ENCODE results near the gene BRD8. TPM values are rescaled to one million over a fixed set of nuclear protein-coding genes. Genes with fewer than 3 reads are reported as not detected.

The BRD8 gene
- polyA plus RNA-seq, 1 of the 3 experiments (the other 2 are of a cell fraction), result 46.2 TPM

GRCh38 chr5:138159666-138160065 is 18.8 kb downstream of the BRD8 start:
- TF ChIP-seq SIN3A (IDR thresholded peaks at IDR 0.05; ENCODE audit: borderline replicate concordance, low read depth, low read length), result no peak
- TF ChIP-seq, protein P1, sequence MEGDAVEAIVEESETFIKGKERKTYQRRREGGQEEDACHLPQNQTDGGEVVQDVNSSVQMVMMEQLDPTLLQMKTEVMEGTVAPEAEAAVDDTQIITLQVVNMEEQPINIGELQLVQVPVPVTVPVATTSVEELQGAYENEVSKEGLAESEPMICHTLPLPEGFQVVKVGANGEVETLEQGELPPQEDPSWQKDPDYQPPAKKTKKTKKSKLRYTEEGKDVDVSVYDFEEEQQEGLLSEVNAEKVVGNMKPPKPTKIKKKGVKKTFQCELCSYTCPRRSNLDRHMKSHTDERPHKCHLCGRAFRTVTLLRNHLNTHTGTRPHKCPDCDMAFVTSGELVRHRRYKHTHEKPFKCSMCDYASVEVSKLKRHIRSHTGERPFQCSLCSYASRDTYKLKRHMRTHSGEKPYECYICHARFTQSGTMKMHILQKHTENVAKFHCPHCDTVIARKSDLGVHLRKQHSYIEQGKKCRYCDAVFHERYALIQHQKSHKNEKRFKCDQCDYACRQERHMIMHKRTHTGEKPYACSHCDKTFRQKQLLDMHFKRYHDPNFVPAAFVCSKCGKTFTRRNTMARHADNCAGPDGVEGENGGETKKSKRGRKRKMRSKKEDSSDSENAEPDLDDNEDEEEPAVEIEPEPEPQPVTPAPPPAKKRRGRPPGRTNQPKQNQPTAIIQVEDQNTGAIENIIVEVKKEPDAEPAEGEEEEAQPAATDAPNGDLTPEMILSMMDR (IDR thresholded peaks at IDR 0.05), result no peak
- TF ChIP-seq EZH2phosphoT487 (IDR thresholded peaks at IDR 0.05; ENCODE audit: borderline replicate concordance, low read depth), result no peak
- no peak for TF ChIP-seq SMC3 (IDR thresholded peaks at IDR 0.05; ENCODE audit: low read depth, low read length)
- no peak for TF ChIP-seq JUND (IDR thresholded peaks at IDR 0.05)
- TF ChIP-seq MXI1 (IDR thresholded peaks at IDR 0.05; ENCODE audit: low read depth, low read length), result no peak
- TF ChIP-seq, protein P2, sequence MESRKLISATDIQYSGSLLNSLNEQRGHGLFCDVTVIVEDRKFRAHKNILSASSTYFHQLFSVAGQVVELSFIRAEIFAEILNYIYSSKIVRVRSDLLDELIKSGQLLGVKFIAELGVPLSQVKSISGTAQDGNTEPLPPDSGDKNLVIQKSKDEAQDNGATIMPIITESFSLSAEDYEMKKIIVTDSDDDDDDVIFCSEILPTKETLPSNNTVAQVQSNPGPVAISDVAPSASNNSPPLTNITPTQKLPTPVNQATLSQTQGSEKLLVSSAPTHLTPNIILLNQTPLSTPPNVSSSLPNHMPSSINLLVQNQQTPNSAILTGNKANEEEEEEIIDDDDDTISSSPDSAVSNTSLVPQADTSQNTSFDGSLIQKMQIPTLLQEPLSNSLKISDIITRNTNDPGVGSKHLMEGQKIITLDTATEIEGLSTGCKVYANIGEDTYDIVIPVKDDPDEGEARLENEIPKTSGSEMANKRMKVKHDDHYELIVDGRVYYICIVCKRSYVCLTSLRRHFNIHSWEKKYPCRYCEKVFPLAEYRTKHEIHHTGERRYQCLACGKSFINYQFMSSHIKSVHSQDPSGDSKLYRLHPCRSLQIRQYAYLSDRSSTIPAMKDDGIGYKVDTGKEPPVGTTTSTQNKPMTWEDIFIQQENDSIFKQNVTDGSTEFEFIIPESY (IDR thresholded peaks at IDR 0.05; ENCODE audit: borderline replicate concordance, low read depth), result no peak
- TF ChIP-seq CHD2 (IDR thresholded peaks at IDR 0.05; ENCODE audit: low read length, partially characterized antibody), result no peak
- TF ChIP-seq YY1 (IDR thresholded peaks at IDR 0.05; ENCODE audit: low read depth), result no peak
- TF ChIP-seq TAF1 (IDR thresholded peaks at IDR 0.05; ENCODE audit: borderline replicate concordance, low read depth, low read length), result no peak
- TF ChIP-seq FOXM1 (IDR thresholded peaks at IDR 0.05; ENCODE audit: low read depth), result no peak
- TF ChIP-seq, protein P3, sequence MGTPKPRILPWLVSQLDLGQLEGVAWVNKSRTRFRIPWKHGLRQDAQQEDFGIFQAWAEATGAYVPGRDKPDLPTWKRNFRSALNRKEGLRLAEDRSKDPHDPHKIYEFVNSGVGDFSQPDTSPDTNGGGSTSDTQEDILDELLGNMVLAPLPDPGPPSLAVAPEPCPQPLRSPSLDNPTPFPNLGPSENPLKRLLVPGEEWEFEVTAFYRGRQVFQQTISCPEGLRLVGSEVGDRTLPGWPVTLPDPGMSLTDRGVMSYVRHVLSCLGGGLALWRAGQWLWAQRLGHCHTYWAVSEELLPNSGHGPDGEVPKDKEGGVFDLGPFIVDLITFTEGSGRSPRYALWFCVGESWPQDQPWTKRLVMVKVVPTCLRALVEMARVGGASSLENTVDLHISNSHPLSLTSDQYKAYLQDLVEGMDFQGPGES (IDR thresholded peaks at IDR 0.05; ENCODE audit: low read depth, low read length), result no peak
- TF ChIP-seq TEAD4 (IDR thresholded peaks at IDR 0.05; ENCODE audit: borderline replicate concordance, insufficient read depth), result no peak
- TF ChIP-seq RXRA (IDR thresholded peaks at IDR 0.05; ENCODE audit: borderline replicate concordance, low read depth), result no peak
- TF ChIP-seq GATA2 (CRISPR knock-in tag; IDR thresholded peaks at IDR 0.05), result no peak
- TF ChIP-seq, protein P4, sequence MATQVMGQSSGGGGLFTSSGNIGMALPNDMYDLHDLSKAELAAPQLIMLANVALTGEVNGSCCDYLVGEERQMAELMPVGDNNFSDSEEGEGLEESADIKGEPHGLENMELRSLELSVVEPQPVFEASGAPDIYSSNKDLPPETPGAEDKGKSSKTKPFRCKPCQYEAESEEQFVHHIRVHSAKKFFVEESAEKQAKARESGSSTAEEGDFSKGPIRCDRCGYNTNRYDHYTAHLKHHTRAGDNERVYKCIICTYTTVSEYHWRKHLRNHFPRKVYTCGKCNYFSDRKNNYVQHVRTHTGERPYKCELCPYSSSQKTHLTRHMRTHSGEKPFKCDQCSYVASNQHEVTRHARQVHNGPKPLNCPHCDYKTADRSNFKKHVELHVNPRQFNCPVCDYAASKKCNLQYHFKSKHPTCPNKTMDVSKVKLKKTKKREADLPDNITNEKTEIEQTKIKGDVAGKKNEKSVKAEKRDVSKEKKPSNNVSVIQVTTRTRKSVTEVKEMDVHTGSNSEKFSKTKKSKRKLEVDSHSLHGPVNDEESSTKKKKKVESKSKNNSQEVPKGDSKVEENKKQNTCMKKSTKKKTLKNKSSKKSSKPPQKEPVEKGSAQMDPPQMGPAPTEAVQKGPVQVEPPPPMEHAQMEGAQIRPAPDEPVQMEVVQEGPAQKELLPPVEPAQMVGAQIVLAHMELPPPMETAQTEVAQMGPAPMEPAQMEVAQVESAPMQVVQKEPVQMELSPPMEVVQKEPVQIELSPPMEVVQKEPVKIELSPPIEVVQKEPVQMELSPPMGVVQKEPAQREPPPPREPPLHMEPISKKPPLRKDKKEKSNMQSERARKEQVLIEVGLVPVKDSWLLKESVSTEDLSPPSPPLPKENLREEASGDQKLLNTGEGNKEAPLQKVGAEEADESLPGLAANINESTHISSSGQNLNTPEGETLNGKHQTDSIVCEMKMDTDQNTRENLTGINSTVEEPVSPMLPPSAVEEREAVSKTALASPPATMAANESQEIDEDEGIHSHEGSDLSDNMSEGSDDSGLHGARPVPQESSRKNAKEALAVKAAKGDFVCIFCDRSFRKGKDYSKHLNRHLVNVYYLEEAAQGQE (IDR thresholded peaks at IDR 0.05; ENCODE audit: low read depth, low read length), result no peak
- no peak for TF ChIP-seq NFIC (IDR thresholded peaks at IDR 0.05; ENCODE audit: borderline replicate concordance)
- TF ChIP-seq MEF2A (IDR thresholded peaks at IDR 0.05; ENCODE audit: borderline replicate concordance, low read depth), result no peak
- Histone ChIP-seq H3K9ac (no peak overlapping the region), H3K4me1 (ENCODE audit: control insufficient read depth in 1 of 2, insufficient read depth in 2 of 2, low read depth in 1 of 2, low read length in 1 of 2) (no peaks in the 10 kb centered on the region), H3K4me3 (ENCODE audit: low read depth in 2 of 2, low read length in 1 of 2) (no peak overlapping the region), H3K36me3 (replicated peaks in 1 of 2; ENCODE audit: control insufficient read depth in 1 of 2, insufficient read depth in 2 of 2, low read length in 1 of 2) (peaks cover 73 to 78% of the 10 kb centered on the region in 2 experiments), H3K27me3 (ENCODE audit: insufficient read depth) (no peaks in the 10 kb centered on the region), H2AFZ (ENCODE audit: low read depth) (no peak overlapping the region), H3K4me2 (no peak overlapping the region), H4K20me1 (ENCODE audit: insufficient read depth) (0 out of 2 replicates have a peak, but pooled peaks cover 4% of the 10 kb centered on the region), H3K9me2 (no peaks in the 10 kb centered on the region), H3K27ac (ENCODE audit: low read depth in 2 of 2, low read length in 1 of 2) (no peak overlapping the region), H3F3A (replicated peaks; ENCODE audit: insufficient read depth) (peaks cover 16% of the 10 kb centered on the region), H3K79me2 (ENCODE audit: insufficient read depth) (peaks cover 8% of the 10 kb centered on the region; the same call in 1 of the 2 replicates), H3K9me3 (no peaks in the 10 kb centered on the region)
- 99% methylated on average over 4 of the region's 5 CpGs for WGBS (ENCODE audit: low lambda C conversion rate)
- ChIA-PET POLR2A (no interaction called here), CTCF (no interaction called here)
- DNase-seq, result no peak
